GM03348 (cell line): ENCODE data around the gene MAP4.
"Not testable (repeated sequence)": the region's sequence is repeated elsewhere in the genome, so short reads cannot be mapped to it uniquely, and the experiment has no call there.

Experiments
- DNase-seq: peaks from one replicate; pipeline ENCODE4 v3.0.0; 2012; ENCODE audit warnings: low spot score

Gene MAP4, protein sequence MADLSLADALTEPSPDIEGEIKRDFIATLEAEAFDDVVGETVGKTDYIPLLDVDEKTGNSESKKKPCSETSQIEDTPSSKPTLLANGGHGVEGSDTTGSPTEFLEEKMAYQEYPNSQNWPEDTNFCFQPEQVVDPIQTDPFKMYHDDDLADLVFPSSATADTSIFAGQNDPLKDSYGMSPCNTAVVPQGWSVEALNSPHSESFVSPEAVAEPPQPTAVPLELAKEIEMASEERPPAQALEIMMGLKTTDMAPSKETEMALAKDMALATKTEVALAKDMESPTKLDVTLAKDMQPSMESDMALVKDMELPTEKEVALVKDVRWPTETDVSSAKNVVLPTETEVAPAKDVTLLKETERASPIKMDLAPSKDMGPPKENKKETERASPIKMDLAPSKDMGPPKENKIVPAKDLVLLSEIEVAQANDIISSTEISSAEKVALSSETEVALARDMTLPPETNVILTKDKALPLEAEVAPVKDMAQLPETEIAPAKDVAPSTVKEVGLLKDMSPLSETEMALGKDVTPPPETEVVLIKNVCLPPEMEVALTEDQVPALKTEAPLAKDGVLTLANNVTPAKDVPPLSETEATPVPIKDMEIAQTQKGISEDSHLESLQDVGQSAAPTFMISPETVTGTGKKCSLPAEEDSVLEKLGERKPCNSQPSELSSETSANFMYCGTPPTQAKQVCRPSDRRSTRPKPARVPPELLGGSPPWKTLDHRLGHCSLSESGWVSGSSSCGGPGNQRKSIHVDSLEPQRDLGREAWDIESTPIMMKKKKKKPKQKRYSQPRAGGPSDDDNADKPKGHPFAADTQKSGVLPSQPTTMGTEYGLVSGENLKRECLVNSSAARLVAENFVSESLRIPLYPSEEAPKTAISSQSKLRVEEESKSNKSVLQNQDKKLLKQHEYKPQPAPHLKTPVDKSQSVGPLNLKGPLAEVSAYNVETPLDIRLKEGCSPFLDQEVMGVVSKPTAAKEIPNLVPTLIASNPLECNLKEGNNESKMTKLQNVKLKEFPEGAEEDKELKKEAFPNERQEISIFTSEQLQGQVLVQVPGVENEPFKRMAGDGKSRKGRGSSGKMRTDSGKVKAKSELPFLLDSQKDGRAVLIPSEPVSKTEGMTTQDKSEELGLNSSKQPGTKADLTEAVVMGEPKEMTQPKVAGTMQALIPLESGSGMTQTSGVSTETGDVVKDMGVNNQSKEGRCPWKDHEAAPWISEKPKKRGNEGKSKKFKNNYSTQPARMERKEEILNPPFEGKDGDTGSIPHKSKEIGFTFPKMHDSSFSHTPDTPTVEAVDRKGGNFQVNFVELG (N-terminal part only)

DNA sequence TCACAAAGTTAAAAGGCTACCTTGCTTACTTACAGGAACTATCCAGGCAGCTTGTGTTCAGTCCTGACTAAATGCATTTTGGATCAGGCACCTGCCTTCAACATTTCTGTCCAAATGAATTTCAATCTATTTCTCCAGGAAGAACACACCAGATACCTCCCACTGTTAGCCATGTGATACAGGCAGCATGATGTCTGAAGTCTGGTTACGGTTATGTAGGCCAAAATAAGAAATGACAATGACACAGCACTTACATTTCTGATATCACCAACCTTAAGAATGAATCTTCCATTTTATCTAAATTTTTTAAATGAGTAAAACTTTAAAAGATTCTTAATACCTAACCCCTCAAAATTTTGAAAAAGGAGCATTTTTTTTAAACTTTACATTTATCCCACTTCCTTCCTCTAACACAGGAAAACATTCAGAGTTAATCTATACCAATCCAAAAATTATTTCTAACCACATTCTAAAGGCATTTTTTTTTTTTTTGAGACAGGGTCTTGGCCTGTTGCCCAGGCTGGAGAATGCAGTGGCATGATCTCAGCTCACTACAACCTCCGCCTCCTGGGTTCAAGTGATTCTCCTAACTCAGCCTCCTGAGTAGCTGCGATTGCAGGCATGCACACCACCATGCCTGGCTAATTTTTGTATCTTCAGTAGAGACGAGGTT lies at the start of gene MAP4:
Gene MAP4, minus strand, starts transcription at position 116 of the 673 bp plus-strand sequence. CDS start 17,556 bp downstream, outside the sequence.
- DNase-seq: no peak

DNA sequence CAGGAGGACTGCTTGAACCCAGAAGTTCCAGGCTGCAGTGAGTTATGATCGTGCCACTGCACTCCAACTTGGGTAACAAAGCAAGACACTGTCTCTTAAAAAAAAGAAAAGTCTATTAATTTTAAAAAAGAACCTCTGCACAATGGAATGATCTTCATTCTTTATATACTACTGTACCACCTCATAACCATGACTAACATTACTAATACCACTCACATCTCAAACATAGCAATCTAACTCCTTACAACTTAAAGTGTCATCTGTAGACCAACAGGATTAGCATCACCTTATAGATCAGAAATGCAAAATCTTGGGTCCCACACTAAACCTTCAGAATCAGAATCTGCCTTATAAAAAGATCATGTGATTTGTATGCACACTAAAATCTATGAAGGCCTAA lies 48.8 kb upstream of the MAP4 start:
- DNase-seq: no peak

DNA sequence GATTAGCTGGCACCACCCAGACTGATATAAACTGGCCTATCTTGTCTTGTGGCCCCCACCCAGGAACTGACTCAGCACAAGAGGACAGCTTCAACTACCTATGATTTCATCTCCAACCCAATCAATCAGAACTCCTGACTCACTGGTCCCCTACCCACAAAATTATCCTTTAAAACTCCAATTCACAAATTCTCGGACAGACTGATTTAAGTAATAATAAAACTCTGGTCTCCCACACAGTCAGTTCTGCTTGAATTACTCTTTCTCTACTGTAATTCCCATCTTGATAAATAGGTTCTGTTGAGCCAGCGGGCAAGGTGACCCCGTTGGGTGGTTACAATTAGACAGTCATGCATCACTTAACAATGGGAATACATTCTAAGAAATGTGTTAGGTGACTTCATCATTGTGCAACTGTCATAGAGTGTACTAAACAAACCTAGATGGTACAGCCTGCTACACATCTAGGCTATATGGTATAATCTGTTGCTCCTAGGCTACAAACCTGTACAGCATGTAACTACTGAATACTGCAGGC lies 48.1 kb upstream of the MAP4 start:
- no peak for DNase-seq

DNA sequence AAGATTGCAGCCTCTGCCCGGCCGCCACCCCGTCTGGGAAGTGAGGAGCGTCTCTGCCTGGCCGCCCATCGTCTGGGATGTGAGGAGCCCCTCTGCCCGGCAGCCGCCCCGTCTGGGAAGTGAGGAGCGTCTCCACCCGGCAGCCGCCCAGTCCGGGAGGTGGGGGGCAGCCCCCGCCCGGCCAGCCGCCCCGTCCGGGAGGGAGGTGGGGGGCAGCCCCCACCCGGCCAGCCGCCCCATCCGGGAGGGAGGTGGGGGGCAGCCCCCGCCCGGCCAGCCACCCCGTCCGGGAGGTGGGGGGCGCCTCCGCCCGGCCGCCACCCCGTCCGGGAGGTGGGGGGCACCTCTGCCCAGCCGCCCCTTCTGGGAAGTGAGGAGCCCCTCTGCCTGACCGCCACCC lies 45.4 kb upstream of the MAP4 start:
- not testable (repeated sequence) for DNase-seq

DNA sequence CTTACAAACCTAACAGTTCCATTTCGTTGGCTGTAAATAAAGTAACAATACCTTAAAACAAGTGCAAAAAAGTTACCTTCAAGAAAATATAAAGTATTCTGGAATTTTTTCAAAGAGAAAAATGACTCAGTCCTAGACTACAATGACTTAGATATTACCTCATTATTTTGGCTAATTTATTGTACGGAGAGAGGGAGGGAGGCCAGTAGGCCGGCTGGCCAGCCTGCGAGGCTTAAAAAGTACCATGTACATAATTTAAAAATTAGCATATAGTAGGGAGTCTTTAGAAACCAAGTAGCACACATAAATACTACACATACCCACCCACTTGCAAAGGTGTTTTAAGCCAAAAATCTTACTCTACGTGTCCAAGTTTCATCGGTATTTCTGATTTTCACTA lies 41.9 kb upstream of the MAP4 start:
- peak; percentile 56 for DNase-seq

DNA sequence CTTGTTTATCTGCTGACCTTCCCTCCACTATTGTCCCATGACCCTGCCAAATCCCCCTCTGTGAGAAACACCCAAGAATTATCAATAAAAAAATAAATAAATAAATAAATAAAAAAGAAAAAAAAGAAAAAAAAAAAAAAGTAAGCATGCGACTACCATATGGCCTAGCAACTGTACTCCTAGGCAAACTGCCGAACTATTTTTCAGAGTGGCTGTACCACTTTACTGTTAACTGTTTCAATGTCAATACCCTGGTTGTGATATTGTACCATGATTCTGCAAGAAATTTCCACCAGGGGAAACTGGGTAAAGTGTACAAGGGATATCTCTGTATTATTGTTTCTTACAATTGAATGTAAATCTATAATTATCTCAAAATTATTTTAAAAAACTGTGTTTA lies 41.3 kb upstream of the MAP4 start:
- peak; percentile 37 for DNase-seq

DNA sequence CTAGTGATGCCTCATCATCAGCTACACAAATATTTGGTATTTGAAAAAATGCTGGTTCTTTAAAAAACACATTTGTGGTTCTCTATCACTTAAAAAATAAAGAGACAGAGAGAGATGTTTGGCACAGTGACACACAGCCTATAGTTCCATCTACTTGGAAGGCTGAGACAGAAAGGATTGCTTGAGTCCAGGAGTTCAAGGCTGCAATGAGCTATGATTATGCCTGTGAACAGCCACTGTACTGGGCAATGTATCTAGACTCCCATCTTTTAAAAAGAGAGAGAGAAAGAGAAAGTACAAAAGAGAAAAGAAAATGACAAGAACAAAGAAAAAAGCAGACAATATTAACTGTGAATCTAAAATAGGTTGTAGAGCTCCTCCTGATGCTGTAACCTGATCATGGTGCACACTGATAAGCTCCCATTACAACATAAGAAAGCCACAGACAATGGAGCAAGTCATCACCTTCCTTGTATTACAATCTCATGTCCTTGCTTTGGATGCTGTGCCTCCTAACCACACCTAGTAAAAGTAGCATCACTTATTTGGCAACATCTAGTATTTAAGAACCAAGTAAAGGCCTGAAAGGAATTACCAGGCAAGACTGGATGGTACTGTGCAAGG lies 31.7 kb upstream of the MAP4 start:
- no peak for DNase-seq

DNA sequence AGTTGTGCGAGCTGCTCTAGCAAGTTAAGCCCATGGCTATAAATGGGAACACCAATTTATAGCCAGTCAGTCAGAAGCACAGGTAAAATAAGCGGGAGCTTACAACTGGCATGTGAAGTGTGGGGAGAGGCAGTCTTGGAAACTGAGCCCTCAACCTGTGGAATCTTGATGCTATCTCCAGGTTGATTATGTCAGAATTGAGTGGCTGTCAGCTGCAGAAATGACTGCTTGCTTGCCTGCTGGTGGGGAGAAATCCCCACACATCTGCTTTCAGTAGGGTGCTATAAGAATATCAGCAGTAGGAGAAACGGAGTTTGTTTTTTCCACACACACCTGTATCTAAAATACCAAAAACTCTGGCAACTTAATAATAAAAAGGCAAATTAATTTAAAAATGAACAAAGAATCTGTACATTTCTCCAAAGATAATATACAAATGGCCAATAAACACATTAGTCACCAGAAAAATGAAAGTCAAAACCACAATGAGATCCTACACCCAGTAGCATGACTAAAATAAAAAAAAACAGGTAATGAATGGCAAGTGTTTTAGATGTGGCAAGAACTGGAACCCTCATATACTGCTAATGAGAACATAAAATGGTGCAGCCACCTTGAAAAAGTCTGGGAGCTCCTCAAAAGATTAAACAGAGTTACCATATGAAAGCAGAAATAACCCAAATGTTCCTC lies 26.0 kb upstream of the MAP4 start:
- no peak for DNase-seq

DNA sequence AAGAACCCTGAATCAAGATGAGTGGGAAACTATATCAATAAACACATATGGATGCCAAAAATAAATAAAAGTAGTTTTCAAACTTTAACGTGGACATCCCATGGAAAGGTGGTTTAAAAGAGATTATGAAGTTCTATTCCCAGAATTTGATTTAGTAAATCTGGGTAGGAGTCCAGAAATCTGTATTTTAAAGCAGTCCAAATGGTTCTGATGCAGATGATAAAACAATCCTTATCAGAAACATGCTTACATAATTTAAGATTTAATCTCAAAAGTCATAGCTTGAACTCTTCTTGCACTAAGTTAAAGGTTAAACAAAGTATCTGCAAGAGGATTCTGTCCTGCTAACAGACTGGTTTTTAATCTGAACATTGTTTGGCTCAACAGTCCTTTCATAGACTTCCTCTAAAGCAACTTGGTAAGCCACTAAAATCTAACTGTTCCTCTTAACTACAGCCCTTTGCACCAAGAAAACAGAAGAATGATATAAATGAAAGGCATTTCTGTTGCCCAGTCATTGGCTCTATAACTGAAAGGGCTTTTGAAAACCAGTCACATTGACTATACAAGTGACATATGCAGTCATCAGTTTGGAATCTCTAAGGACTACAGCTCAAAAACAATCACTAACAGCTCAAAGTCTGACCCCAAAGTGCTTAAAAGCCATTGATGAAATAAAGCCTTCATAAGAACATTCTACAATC lies 23.4 kb upstream of the MAP4 start:
- DNase-seq: peak; percentile 52

DNA sequence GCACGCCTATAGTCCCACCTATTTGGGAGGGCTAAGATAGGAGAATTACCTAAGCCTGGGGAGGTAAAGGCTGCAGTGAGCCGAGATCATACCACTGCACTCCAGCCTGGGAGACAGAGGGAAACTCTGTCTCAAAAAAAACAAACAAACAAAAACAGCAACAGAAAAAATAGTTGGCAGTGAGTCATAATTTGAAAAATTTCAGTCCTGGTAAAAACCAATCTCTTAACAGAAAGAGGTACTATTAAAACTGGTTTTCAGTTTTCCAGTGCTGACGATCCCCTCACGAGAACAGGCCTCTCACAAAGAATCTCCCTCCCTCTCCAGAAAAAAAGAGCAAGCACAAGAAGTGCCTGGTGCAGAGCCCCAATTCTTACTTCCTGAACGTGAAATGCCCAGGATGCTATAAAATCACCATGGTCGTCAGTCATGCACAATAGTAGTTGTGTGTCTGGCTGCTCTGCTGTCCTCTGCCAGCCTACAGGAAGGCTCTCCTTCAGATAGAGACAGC lies 22.8 kb upstream of the MAP4 start:
- DNase-seq: no peak

DNA sequence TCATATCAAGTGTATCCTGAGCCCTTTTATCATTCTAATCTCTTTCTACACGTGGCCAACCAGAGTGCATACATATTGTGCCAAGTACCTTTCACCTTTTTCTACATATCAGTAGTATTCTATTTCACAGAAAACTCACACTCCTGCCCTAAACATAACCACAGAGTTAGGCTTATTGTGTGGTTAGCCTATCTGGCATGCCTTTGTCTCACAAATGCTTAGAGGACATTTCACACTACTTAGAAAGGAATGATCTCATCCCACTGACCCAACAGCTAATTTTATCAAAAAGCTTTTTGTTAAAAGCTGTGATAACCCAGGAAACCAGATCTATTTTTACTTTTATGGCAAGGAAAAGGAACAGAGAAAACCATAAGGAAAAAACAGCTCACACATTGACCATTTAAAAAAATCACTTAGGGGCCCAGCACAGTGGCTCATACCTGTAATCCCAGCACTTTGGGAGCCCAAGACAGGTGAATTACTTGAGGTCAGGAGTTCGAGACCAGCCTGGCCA lies 17.8 kb upstream of the MAP4 start:
- peak; percentile 66 for DNase-seq

DNA sequence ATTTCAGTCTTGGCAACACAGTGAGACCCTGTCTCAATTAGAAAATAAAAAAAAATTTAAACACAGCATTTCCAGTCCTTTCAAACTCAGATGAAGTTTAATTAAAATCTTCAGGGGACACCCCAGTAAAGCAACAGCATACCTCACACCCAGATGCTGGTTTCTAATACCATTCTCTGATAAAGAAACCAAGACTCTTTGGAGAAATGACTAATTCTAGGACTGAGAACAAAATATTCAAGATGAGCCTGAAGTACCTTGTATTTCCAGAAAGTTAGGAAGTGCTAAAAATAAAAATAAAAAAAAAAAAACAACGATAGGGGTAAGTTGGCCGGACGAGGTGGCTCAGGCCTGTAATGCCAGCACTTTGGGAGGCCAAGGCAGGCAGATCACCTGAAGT lies 14.0 kb upstream of the MAP4 start:
- no peak for DNase-seq

DNA sequence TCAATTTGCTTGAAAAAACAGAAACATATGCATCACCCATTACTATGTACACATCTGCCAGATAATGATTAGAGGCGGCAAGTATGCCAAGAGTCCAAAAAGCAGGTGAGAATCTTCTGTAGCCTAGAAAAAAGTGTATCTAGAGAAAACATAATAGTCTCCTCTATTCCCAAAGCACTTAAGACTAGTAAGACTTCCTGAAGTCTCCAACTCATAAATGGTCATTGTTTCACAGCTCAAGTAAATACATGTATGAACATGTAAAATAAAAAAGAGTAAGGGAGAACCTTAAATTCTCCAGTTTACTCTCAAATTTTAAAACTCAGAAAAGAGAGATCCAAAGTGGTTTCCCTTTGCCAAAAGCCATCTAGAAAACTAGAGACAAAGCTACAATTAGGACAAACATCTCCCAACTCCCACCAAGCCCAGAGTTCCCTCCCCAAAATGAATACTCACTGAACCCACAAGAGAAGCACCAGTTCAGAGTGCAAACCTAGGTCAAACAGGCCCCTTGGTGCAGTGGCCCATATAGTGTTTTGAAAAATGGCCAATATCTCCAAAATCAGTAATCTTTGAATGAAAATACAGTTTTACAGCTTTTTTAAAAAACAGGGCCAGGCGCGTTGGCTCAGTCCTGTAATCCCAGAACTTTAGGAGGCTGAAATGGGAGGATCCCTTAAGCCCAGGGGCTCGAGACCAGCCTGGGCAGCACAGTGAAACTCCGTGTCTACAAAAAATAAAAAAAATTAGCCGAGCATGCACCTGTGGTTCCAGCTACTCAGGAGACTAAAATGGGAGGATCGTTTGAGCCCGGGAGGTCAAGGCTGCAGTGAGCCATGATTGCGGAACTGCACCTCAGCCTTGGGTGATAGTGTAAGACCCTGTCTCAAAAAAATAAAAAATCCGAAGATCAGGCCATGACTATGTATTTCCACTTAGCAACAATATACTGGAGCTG lies 11.0 kb upstream of the MAP4 start:
- DNase-seq: no peak

DNA sequence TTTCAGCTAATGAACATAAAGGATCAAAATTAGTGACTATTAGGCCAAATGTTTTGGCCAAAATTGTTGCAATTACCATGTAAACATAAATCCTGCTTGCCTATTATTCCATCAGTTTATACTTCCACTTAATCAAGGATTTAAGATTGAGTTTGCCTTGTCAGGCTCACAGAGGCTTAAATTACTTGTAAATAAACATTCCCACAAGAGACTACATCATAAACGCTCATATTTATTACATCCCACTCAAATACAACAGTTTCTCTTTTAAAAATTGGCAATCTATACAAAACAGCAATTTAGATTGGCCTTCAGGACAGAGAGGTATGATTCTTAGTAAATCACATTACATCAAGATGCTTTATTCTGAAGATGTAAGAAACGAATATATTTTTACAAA lies 9.9 kb upstream of the MAP4 start:
- DNase-seq: no peak

DNA sequence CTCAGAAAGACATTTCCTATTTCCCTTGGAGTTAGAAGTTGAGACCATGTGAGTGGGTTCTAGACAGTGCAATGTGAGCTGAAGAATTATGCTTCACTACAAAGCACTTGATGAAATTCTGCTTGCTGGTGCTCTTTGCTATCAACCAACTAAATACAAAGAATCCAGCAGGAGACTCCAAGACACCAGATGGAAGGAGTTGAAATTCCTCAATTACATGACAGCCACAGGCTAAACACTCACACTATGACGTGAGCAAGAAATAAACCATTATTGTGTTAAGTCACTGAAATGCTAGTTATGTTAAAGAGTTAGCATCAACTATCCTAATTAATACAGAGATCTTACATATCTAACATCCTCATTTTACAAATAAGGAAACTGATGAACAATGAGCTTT lies 8.2 kb upstream of the MAP4 start:
- DNase-seq: no peak

DNA sequence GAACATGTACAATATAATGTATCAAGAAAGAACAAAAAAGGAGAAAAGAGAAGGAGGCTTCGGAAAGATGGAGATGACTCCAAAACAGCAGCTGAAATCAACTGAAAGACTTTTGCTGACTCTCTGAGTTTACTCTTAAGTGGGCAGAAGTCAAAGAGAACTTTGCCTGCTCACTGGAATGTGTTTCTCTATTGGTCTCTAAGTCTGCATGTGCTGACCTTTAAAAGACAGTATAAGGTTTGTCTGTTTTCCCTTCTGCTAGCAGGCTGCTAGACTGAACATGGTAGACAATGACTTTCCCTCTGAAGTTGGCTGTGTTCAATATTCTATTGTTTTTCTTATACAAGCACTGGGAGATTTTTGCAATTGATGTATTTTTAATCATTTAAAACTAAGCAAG lies 7.2 kb upstream of the MAP4 start:
- DNase-seq: no peak

DNA sequence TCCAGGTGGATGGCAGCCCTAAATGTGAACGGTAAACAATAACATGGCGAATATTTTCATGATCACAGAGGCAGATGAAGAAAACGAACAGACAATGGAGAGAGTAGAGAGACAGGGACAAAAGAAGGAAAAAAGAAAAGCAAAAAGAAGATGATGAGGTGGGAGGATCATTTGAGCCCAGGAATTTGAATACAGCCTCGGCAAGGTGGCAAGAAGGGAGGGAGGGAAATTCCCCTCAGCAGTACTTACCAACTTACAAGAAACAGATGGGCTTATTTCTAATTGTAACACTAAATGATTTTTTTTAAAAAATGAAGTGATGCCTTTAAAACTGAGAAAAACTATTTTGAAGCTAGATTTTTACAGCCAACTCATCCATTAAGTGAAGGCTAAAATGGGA lies 6.0 kb upstream of the MAP4 start:
- DNase-seq: no peak

DNA sequence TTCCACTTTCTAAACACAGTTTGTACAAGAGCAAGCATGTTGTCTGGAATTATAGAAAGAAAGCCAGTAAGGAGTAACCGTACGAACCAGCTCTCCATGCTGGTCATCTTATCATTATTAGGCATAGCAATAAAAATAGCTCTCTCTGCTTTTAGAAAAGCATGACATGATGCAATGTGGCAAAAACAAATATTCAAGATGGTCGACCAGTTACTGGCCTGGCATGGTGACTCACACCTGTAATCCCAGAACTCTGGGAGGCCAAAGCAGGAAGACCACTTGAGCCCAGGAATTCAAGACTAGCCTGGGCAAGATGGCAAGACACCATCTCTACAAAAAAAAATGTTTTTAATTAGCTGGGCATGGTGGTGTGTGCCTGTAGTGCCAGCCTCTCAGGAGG lies 2.6 kb upstream of the MAP4 start:
- DNase-seq: peak; percentile 20
